Left ventricle myocardium inferior (tissue), 1 donor: Measurements from ENCODE around the gene LRTM1. TPM values are rescaled to one million over a fixed set of nuclear protein-coding genes. Genes with fewer than 3 reads are reported as not detected.
A peak's percentile ranks its signal among the peaks of the same experiment; 100 is the strongest.

Experiments used
- DNase-seq: peaks from one replicate; pipeline ENCODE4 v3.0.0-alpha.2; 2020
- H3K27ac ChIP-seq: fragments of 200-600 bp; replicated peaks from 2 replicates; pipeline ENCODE4 v1.8.0; 2021
- H3K27me3 ChIP-seq: fragments of 200-600 bp; 2 replicates; pipeline ENCODE4 v1.8.0; 2021; ENCODE audit warnings: low read depth
- H3K36me3 ChIP-seq: fragments of 200-600 bp; 2 replicates; pipeline ENCODE4 v1.8.0; 2021
- H3K4me1 ChIP-seq: fragments of 200-600 bp; 2 replicates; pipeline ENCODE4 v1.8.0; 2021
- H3K4me3 ChIP-seq: fragments of 200-600 bp; 2 replicates; pipeline ENCODE4 v1.8.0; 2021; ENCODE audit warnings: mild to moderate bottlenecking, moderate library complexity
- H3K9me3 ChIP-seq: fragments of 200-600 bp; replicated peaks from 2 replicates; pipeline ENCODE4 v1.8.0; 2021
- intact Hi-C: fragments of 100-400 bp; cut with micrococcal nuclease; formaldehyde crosslinking; loops from one replicate; pipeline ENCODE4 v1.11.0; 2022
- total RNA-seq: library from RNA; stranded (reverse); fragmentation: NEBNext Ultra II Directional; extraction: Animal tissue kit (Norgen Biotek cat#: 25700); gene quantifications from one replicate; pipeline ENCODE4 v1.2.1, GENCODE V29; 2021
- TF ChIP-seq, protein P1 (sequence below): fragments of 200-600 bp; IDR thresholded peaks from 2 replicates; pipeline ENCODE4 v1.8.0; 2021; ENCODE audit warnings: antibody characterized with exemption, mild to moderate bottlenecking, borderline replicate concordance
- donor health status: DM: no; HTN: yes; CAD: no; lungs with severe emphysema.

Gene LRTM1
- total RNA-seq, 1 donor from 2014 or later: not detected

DNA sequence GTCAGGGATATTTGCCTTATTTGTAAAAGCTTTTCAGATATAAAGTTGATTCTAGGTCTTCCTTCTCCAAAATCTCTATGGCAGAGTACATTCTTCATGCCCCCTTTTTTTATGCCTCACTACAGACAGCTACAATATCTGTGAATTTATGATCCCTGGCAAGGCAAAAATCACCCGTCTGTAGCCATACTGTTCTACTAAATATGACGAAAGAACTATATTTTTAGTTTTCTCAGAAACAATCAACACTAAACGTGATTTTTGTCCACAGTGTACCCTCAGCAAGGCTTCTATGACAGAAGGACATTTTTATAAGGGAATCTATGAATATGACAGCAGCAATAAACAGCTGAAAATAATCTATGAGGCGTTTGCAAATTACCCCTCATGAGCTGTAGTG lies 12.7 kb downstream of the LRTM1 start:
- Histone ChIP-seq H3K9me3 (peaks cover 7% of the 10 kb centered on the region), H3K4me1 (no peaks in the 10 kb centered on the region), H3K27me3 (no peaks in the 10 kb centered on the region), H3K27ac (no peak overlapping the region), H3K4me3 (no peak overlapping the region), H3K36me3 (no peaks in the 10 kb centered on the region)
- TF ChIP-seq, protein P1, sequence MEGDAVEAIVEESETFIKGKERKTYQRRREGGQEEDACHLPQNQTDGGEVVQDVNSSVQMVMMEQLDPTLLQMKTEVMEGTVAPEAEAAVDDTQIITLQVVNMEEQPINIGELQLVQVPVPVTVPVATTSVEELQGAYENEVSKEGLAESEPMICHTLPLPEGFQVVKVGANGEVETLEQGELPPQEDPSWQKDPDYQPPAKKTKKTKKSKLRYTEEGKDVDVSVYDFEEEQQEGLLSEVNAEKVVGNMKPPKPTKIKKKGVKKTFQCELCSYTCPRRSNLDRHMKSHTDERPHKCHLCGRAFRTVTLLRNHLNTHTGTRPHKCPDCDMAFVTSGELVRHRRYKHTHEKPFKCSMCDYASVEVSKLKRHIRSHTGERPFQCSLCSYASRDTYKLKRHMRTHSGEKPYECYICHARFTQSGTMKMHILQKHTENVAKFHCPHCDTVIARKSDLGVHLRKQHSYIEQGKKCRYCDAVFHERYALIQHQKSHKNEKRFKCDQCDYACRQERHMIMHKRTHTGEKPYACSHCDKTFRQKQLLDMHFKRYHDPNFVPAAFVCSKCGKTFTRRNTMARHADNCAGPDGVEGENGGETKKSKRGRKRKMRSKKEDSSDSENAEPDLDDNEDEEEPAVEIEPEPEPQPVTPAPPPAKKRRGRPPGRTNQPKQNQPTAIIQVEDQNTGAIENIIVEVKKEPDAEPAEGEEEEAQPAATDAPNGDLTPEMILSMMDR: no peak
- DNase-seq: no peak
- intact Hi-C loops: no loop called here

DNA sequence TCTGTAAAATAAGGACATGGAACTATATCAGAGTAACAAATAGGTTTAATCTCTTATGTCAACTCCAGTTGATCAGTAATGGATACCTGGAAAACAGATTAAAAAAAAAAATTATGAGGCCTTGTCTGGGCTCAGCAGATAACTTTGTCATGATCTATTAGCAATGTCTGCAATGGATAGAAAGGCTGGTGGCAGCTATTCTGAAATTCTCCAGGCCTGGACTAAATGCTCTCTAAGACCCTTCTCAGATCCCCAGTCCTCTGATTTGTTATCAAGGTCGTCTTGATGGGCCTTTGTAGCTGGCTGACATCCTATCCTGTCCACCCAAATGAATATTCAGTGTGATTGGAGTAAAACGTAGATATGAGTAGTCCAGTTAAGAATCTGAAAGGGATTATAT lies 13.7 kb downstream of the LRTM1 start:
- Histone ChIP-seq H3K9me3 (peaks cover 7% of the 10 kb centered on the region), H3K4me3 (no peak overlapping the region), H3K27ac (no peak overlapping the region), H3K36me3 (no peaks in the 10 kb centered on the region), H3K4me1 (no peaks in the 10 kb centered on the region), H3K27me3 (no peaks in the 10 kb centered on the region)
- TF ChIP-seq, protein P1: no peak
- intact Hi-C loops: no loop called here
- DNase-seq: no peak

DNA sequence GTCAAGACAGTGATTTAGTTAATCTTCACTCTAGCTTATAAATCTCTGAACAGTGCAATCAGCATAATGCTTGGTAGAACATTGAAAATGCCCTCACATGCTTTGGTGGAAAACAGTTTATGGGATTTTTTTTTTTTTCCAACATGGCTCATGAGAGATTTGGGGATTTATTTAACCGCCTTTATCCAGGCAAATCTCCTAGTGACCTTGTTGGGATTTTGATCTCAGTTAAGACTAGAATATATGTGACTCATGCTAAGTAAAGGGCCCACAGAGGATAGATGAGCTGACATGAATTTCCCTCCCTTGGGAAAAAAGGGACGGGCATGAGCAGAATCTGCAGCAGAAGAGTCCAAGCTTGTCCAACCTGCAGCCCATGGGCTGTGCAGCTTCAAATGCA lies 18.7 kb downstream of the LRTM1 start:
- no peak for DNase-seq
- intact Hi-C loops: no loop called here
- Histone ChIP-seq H3K4me3 (no peak overlapping the region), H3K27ac (no peak overlapping the region), H3K4me1 (peaks cover 14% of the 10 kb centered on the region), H3K36me3 (no peaks in the 10 kb centered on the region), H3K9me3 (peaks cover 7% of the 10 kb centered on the region), H3K27me3 (no peaks in the 10 kb centered on the region)
- TF ChIP-seq, protein P1: no peak

DNA sequence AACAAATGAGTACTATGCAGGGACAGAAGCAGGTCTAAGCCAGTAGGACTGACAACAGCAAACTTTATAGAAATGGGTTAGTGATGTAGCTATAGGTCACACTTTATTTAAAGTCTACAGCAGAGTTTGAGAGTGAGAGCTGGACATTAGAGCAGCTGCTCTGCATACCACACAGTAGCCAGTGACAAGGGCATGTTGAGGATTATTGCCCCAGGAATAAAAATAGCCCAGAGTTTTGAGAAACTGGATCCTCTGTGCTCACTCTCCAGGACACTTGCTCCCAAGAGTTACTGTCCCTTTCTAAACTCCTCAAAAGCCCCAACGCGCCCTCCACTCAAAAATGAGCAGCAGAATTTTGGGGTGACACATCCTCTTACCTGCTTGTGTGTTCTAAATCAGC lies 21.1 kb downstream of the LRTM1 start:
- H3K27ac ChIP-seq: peak overlapping the region; percentile 50
- peaks cover 3% of the 10 kb centered on the region for H3K9me3 ChIP-seq
- DNase-seq: no peak
- H3K36me3 ChIP-seq: no peaks in the 10 kb centered on the region
- peaks cover 23% of the 10 kb centered on the region for H3K4me1 ChIP-seq
- no peak overlapping the region for H3K4me3 ChIP-seq
- TF ChIP-seq, protein P1: no peak
- H3K27me3 ChIP-seq: no peaks in the 10 kb centered on the region
- intact Hi-C loops: no loop called here

DNA sequence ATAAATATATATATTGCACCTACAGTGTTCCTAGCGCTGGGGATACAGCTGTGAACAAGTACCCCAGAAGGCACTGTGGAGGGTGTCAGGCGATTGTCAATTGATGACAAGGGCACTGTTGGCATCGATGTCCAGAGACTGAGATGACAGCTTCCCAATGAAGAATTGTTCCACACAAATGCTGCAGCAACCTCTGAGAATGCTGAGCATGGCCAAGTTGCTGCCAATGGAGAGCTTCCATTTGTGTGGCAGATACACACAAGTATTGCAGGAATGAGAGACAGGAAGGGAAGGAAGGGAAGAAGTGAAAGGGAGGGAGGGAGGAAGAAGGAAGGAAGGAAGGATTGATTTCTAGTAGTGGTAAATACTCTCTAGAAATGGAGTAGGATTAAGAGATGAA lies 21.9 kb downstream of the LRTM1 start:
- H3K27ac ChIP-seq: no peak overlapping the region
- H3K4me1 ChIP-seq: peaks cover 29% of the 10 kb centered on the region
- TF ChIP-seq, protein P1: no peak
- H3K27me3 ChIP-seq: no peaks in the 10 kb centered on the region
- H3K4me3 ChIP-seq: no peak overlapping the region
- intact Hi-C loops: no loop called here
- H3K36me3 ChIP-seq: no peaks in the 10 kb centered on the region
- H3K9me3 ChIP-seq: no peaks in the 10 kb centered on the region
- DNase-seq: no peak
